ENCODE measurements around the gene IFRD1.

Gene IFRD1

DNA sequence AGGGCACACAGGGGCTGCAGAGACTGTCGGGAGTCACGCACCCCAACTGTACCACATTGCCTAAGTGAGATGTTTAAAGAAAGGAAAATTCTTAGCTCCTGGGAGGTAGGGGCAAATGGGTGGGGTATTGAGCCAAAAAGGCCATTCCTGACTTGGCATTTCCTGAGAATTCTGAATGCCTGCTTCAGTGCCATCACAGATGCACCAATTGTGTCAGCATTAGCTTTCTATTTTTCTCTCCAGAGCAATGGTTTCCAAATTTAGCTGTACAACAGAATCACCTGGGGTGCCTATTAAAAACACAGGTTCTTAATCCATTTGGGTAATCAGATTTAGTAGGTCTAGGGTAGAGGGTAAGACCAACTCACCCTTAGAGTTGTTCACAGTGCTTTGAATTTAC is 73.6 kb downstream of the IFRD1 start:
- DNase-seq (ENCODE audit: low read depth), result no peak
- H3K4me3 ChIP-seq (ENCODE audit: low read depth, low read length), result no peak overlapping the region
- TF ChIP-seq, protein P1, sequence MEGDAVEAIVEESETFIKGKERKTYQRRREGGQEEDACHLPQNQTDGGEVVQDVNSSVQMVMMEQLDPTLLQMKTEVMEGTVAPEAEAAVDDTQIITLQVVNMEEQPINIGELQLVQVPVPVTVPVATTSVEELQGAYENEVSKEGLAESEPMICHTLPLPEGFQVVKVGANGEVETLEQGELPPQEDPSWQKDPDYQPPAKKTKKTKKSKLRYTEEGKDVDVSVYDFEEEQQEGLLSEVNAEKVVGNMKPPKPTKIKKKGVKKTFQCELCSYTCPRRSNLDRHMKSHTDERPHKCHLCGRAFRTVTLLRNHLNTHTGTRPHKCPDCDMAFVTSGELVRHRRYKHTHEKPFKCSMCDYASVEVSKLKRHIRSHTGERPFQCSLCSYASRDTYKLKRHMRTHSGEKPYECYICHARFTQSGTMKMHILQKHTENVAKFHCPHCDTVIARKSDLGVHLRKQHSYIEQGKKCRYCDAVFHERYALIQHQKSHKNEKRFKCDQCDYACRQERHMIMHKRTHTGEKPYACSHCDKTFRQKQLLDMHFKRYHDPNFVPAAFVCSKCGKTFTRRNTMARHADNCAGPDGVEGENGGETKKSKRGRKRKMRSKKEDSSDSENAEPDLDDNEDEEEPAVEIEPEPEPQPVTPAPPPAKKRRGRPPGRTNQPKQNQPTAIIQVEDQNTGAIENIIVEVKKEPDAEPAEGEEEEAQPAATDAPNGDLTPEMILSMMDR (conservative IDR thresholded peaks at IDR 0.05; ENCODE audit: low read depth, low read length), result no peak
